B cell (primary cell): Measurements from ENCODE around the gene MRPL16.

Experiments
- EZH2 ChIP-seq: IDR thresholded peaks from 2 replicates; pipeline ENCODE4 v1.6.1; 2012; ENCODE audit warnings: borderline replicate concordance, low read depth, mild to moderate bottlenecking, moderate library complexity, low read length; ENCODE audit not compliant: insufficient read depth, poor library complexity, severe bottlenecking
- TF ChIP-seq, protein P1 (sequence below): fragments of 200-600 bp; IDR thresholded peaks from one replicate; pipeline ENCODE4 v1.8.0; 2022; ENCODE audit warnings: antibody characterized with exemption, mild to moderate bottlenecking

DNA sequence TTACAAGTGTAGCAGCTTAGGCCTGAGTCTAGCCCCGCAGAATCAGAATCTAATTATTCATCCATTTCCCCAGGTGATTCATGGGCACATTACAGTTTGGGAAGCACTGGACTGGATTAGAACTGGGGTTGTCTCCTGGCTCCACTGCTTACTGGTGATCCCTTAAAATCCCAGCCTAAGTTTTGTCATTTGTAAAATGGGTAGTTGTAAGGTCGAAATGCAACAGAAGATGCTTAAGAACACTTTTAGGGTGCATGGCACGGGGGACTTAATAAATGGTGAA lies 54.1 kb downstream of the MRPL16 start:
- TF ChIP-seq, protein P1, sequence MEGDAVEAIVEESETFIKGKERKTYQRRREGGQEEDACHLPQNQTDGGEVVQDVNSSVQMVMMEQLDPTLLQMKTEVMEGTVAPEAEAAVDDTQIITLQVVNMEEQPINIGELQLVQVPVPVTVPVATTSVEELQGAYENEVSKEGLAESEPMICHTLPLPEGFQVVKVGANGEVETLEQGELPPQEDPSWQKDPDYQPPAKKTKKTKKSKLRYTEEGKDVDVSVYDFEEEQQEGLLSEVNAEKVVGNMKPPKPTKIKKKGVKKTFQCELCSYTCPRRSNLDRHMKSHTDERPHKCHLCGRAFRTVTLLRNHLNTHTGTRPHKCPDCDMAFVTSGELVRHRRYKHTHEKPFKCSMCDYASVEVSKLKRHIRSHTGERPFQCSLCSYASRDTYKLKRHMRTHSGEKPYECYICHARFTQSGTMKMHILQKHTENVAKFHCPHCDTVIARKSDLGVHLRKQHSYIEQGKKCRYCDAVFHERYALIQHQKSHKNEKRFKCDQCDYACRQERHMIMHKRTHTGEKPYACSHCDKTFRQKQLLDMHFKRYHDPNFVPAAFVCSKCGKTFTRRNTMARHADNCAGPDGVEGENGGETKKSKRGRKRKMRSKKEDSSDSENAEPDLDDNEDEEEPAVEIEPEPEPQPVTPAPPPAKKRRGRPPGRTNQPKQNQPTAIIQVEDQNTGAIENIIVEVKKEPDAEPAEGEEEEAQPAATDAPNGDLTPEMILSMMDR = no peak
- no peak for TF ChIP-seq EZH2
